HG03045 (cell line): ENCODE results near the gene LONP2.
"Not testable (repeated sequence)": the region's sequence is repeated elsewhere in the genome, so short reads cannot be mapped to it uniquely, and the experiment has no call there.

Experiments used
- ATAC-seq: cut with Tn5 transposase; IDR thresholded peaks from one replicate; pipeline ENCODE4 v1.9.1; 2021; ENCODE audit warnings: mild to moderate bottlenecking, moderate library complexity; ENCODE audit not compliant: unreplicated experiment

Gene LONP2

DNA sequence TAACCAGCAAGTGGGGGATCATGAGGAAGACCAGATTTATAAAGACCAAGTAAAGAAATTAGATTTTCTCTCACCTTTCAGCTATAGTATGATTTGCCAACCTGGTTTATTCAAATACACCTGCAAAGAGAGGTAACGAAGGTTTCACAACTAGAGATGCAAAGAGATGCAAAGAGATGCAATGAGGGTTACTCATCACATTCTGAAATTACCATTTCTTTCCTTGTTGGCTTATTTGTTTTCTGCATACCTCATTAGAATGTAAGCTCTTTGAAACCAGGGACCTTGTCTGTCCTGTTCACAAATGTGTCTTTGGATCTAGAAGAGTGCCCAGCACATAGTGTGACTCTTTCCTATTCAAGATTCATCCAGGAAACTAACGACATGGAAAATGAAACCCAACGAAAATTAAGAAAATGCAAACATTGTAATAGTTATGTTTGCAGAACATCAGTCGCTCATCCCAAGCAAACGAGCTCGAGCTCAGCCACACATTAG, 9.0 kb upstream of the LONP2 start:
- ATAC-seq: no peak

DNA sequence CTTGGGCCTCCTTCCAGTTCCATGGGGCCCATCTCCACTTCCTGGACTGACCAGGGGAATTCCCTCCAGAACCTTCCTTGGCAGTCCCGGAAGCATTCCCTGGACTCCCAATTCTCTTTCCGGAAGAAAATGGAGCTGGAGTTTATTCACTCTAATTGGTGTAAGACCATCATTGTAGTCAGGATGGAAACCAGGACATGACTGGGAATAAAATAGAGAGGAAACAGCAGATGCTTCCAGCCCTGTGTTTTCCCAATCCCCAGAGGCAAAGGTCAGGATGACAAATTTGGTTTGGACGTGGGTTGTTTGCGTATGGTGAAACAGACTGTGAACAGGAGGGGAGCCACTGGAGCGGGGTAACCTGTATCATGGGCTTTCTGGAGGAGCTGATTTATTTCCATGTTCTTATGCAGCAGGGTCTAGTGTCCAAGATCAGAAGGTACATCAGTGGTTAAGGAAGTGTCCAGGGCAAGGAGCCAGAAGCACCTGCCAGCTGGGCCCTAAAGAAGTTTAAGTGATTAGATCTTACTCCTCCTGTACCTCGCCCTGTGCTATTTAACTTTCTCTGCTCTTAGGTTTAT, 8.5 kb upstream of the LONP2 start:
- no peak for ATAC-seq

DNA sequence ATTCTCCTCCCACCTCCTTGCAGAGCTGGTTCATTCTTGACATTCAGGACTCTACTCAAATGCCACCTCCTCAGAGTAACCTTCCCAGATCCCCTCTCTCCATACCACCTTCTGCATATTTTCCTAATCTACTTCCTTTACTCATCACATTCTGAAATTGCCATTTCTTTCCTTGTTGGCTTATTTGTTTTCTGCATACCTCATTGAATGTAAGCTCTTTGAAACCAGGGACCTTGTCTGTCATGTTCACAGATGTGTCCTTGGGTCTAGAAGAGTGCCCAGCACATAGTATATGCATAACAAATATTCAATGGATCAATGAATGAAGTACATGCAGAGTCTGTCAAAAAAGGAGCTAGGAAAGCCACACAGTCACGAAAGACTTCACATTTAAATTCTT, 7.8 kb upstream of the LONP2 start:
- no peak for ATAC-seq

DNA sequence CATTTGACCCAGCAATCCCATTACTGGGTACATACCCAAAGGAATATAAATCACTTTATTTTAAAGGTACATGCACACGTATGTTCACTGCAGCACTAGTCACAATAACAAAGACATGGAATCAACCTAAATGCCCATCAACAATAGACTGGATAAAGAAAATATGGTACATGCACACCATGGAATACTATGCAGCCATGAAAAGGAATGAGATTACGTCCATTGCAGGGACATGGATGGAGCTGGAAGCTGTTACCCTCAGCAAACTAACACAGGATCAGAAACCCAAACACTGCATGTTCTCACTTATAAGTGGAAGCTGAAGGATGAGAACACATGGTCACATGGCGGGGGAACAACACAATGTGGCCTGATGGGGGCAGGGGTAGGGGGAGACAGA, 4.0 kb upstream of the LONP2 start:
- ATAC-seq: not testable (repeated sequence)

DNA sequence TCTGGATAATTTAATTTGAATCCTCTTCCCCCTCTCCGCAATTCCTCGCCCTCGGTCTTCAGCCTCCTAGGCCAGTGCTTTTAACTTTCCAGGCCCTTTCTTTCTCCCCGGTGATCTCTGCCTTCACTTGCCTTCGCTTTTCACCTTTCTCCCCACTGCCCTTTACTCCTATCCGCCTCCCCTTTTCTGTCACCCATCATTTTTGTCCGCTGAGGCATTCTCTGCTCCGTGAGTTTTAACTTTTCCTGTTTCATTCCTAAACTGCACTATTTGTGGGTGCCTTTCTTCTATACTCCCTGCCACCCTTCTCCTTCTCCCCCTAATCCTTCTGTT, 729 bp downstream of the LONP2 start:
- no peak for ATAC-seq

DNA sequence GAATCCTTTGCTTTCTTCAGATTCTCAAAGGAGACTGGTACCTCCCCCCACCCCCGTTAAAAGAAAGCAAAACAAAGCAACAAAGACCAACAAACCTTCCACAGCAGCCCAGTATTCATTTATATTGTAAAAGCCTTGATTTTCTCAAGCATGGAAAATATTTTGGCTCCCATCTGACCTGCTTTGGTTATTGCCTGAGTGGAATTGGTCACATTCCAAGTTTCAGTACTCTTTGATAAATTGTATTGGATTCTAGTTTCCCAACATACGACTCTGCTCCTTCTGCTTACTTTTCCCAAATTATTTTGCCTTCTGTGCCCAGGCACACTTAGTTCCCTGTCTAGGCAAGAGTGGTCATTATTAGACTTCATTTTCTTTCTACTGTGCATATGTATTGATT, 2.0 kb downstream of the LONP2 start:
- no peak for ATAC-seq

DNA sequence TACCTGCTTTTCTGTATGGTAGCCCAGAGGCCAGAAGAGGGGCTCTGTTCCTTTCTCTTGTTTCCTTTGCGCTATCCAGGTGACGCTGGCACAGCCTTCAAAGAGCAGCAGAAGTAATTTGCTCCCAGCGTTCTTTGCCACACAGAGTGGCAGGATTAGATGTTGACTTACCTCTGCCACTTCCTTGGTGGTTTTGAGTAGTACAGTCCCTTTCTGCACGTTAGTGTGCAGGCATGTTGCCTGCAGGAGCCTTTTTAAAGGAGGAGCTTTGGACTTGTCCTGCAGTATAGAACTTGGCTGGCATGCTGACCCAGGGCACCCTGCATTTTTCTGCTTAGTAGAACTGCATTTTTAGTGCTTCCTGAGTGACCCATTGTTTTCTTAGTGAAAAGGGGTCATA, 3.2 kb downstream of the LONP2 start, which contains the start of gene ABCC11:
Gene ABCC11, minus strand, starts transcription at position 229 of the 400 bp plus-strand sequence. CDS start 15,618 bp downstream, outside the sequence.
- no peak for ATAC-seq

DNA sequence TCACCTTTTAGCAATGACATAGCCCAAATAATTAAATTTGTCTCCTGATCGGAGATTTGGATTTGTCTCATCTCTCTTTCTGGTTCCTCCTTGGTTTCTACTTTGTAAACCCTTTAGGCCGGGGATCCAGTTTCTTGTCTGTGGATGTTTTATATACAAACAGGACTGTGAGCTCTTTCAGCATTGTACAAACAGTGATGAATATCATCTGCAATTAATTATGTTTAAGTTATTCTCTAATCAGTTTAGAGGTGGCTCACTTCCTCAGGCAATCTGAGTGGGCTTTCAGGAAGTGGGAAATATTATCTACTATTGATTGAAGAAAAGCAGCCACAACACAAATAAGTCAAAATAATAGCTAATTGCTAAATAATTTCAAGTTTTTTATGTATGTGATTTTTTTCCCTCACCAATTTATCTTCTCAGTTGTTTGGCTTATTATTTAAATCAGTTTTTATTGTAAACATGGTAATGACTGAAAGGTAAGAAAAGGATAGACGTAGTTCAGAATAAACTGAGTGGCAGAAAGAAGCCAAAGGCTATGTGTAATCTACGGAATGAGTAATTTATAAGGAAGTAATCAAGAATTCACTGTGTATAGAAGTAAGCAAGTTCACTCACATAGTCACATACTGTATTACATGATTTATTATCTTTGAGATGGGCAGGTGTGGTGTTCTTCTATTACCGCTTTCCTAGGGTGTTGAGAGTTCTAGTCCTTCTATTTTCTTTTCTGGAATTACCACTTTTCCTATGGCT, 6.6 kb downstream of the LONP2 start:
- no peak for ATAC-seq

DNA sequence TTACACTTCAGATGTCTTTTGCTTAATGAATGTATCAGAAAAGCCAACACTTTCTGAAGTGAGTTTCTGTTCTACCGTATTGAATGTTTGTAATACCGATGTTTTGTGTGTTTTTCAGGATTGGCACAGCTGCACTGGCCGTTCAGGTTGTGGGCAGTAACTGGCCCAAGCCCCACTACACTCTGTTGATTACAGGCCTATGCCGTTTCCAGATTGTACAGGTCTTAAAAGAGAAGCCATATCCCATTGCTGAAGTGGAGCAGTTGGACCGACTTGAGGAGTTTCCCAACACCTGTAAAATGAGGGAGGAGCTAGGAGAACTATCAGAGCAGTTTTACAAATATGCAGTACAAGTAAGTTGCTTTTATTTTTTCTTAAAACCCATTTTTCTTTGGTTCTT, 7.9 kb downstream of the LONP2 start:
- no peak for ATAC-seq

DNA sequence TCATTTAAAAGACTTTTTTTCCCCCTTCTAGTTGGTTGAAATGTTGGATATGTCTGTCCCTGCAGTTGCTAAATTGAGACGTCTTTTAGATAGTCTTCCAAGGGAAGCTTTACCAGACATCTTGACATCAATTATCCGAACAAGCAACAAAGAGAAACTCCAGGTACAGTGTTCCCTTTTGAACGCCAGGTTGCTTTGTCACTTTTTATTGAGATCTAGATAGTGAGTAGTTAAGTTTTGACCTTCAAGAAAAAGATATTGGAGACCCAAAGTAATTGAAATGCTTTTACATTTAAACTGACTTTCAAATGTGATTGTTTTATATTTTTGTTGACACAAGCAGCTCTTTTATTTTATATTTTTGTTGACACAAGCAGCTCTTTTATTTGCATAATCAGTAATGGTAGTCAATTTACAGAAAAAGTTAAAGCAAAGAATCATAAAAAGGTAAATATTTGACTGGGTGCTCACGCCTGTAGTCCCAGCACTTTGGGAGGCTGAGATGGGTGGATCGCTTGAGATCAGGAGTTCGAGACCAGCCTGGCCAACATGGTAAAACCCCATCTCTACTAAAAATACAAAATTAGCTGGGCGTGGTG, 12.6 kb downstream of the LONP2 start:
- no peak for ATAC-seq

DNA sequence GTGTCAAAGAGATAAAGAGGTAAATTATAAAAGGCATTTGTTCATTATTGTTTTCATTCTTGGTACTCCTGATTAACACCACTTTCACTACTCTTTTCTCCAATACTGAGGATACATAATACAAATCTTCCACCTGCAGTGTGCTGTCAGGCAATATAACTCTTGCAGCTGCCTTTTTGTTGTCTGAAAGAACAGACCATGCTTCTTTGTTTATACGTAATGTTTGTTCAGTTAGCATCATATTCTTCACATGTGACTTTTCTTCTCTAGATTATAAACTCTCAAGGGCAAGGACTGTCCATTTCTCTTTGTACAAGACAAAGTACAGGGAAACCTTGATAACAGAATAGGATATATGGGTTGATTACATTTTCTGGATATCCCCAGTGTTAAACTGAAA, 17.5 kb downstream of the LONP2 start:
- no peak for ATAC-seq

DNA sequence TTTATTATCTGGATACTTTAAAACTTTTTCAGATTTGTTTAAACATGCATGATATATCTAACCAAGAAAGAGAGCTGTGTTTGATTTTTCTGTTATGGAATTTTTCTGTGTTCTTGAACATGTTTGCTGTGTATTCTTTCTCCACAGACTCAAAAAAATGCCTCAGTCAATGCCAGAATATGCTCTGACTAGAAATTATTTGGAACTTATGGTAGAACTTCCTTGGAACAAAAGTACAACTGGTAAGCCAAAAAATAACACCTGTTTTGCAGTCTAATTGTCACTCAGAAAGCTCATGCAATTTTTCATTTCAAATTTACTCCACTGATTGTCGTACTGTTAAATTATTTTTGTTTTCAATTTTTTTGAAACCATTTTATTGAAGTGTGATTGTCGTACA, 18.5 kb downstream of the LONP2 start:
- no peak for ATAC-seq

DNA sequence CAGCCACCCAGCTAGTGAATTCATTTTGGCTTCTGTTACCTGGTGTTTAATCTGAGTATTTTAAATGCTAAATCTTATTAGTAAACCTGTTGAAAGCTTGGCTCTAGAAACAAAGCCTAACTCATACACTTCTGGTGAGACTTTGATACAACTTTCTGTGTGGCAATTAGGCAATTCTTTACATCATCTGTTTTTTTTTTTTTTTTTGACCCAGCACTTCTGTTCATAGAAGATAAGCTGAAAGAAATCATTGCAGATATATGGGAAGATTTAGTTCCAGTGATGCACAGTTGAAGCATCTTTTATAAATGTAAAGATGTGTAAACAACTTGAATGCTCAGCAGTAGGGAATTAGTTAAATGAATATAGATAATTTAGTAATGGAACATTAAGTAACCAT, 24.9 kb downstream of the LONP2 start:
- no peak for ATAC-seq

DNA sequence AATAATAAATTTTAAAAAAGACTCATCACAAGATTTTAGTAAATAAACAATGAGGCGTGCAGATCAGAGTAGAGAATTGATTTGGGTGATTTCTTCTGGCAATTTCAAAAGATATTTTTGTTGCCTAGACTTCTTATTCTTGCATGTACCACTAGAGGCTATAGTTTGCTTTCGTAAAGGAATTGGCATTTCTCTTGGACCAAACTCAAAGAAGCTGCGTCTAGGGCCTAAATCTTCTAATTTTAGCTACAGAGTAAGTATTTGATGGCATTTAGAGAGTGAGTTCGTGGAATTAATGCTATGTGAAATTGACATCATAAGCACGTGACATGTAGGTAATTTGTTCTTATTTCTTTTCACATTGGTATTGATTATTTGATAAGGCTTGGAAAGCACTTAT, 27.6 kb downstream of the LONP2 start:
- no peak for ATAC-seq

DNA sequence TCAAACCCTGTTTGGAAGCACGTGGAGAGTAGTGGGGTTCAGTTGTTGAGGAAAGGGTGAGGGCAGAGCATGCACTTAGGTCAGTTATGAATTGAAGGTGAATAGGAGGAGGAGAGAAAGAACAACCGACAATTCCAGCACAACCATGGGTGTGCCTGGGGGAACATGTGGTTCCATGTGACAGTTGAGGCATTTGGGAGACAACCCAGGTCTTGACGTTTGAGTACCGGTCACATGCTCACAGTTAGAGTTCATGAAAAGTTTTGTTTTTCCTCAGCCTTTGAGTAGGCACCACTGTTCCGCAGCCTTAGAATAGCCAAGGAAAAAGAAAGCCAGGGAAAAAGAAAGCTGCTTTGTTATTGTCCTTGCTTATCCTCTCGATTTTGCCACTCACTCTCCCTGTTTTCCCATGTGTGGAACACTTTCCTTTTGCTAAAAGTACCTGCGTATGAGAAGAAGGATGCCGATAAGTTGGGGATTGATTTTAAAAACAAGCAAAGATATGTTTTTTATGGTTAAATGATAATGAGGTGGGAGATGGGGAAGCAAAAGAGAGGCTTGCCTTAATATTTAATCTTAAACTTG, 28.8 kb downstream of the LONP2 start:
- ATAC-seq: no peak

DNA sequence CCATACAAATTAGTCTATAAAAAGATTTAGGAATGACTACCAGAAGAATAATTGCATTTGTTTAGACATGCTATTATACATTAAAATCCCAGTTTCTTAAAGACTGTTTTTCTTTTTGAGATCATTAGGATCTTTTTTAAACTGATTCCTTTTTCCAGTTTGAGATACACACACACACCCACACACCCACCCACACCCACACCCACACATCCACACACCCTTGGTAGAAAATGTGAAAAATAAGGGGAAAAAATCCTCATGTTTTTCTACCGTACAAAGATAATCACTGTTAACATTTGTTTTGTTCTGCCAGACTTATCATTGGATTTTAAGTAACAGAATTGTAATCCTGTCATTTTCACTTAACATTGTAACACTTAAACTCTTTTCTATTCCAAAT, 30.4 kb downstream of the LONP2 start:
- ATAC-seq: no peak

DNA sequence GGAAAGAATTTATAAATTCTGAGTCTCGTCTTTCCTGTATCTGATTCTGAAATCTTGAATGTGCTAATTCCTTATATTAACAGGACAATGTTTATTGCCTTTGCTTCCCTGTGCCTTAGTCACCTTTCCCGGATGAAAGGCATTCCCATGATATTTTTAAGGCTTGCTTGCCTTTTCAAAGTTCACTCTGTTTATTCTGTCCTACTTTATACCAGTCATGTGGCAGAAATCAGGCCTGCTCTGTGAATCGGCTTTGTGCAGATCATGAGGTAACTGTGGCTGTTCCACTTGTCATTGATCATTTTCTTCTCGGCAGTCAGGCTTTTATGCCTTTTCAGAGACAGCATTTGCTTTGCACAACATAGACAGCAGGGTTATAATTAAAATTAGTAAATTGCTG, 32.0 kb downstream of the LONP2 start:
- ATAC-seq: no peak

DNA sequence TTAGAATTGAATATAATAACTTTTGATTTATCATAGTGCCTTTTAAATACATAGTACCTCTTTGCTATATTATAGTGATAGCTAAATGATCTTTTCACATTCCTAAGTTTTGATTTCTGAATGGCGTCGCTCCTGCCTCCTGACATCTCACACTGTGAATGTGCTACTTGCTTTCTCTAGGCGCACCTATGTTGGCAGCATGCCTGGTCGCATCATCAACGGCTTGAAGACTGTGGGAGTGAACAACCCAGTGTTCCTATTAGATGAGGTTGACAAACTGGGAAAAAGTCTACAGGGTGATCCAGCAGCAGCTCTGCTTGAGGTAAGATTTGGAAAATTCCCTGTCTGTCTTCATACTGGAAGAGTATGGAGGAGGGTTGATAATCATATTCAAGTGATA, 33.1 kb downstream of the LONP2 start:
- no peak for ATAC-seq

DNA sequence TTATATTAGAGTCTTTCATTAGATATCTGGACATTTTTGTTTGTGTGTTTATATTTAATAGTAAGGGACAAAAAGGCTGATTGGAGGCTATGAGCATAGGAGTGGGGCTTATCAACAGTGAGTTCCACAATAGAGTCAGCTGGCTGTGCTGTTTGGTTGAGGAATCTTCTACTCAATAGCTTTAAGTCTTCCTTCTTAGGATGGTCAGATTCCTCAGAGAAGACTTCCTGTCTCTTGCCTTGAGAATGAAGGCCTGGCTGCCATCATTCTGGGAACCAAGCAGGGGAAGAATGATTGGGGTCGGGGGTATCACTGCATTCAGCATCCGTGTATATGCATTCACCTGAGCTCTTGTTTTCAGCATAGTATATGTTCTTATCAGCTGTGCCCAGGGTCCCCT, 35.1 kb downstream of the LONP2 start:
- ATAC-seq: no peak

DNA sequence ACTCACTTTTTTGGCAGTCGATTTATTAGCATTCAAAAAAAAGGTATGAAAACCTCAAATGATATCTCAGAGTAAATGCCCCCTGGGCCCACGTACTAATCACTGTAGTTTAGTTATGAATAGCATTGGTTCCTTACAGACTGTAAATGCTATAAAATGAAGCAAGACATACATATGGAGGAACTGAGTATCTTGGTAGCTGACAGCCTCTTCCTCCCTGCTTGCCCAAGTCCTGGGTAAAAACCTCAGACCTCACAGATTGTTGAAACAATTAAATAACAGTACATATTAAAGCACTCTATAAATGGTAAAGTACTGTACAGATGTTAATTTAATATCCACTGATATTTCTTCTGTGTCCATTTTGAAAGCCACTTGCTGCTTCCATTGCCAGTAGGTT, 36.4 kb downstream of the LONP2 start:
- no peak for ATAC-seq

DNA sequence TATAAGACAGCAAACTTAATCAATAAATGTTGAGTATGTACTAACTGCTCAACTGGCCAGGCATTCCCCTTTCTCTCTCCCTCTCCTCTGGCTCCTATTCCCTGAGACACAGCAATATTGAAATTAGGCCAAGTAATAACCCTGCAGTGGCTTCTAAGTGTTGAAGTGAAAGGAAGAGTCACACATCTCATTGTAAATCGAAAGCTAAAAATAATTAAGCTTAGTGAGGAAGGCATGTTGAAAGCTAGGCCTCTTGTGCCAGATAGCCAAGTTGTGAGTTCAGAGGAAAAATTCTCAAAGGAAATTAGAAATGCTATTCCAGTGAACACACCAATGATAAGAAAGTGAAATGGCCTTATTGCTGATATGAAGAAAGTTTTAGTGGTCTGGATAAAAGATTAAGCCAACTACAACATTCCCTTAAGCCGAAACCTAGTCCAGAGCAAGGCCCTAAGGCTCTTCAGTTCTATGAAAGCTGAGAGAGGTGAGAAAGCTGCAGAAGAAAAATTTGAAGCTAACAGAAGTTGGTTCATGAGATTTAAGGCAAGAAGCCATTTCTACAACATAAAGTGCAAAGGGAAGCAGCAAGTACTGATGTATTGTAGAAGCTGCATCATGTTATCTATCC, 38.6 kb downstream of the LONP2 start:
- ATAC-seq: no peak
